Testis (tissue), 2 donors: ENCODE data around the gene PCDH12.

Experiments used
- CTCF ChIP-seq, 3 experiments: fragments of 450-650 bp in 2 of 3; fragments of 200-600 bp in 1 of 3; sonication (generic) in 1 of 3; IDR thresholded peaks; one replicate each; pipeline ENCODE4 v1.5.1; 2016 to 2019; ENCODE audit warnings: antibody characterized with exemption in 3 of 3, mild to moderate bottlenecking in 2 of 3, moderate library complexity in 1 of 3
- POLR2A ChIP-seq: fragments of 450-650 bp; IDR thresholded peaks from one replicate; pipeline ENCODE4 v1.6.1; 2017; ENCODE audit warnings: antibody characterized with exemption, mild to moderate bottlenecking, moderate library complexity

GRCh38 chr5:141906972-141907371, 51.0 kb downstream of the PCDH12 start:
- TF ChIP-seq CTCF (IDR thresholded peaks at IDR 0.05) (no peak), POLR2A (no peak)
